GM23248 (cell line): Measurements from ENCODE around the gene DNAJC1. TPM values are rescaled to one million over a fixed set of nuclear protein-coding genes. Genes with fewer than 3 reads are reported as not detected.
A peak's percentile ranks its signal among the peaks of the same experiment; 100 is the strongest.
"Not testable (repeated sequence)": the region's sequence is repeated elsewhere in the genome, so short reads cannot be mapped to it uniquely, and the experiment has no call there.

ENCODE experiments used
- DNase-seq: peaks from one replicate; pipeline ENCODE4 v3.0.0-alpha.2; 2015
- H2AFZ ChIP-seq: fragments of 200-600 bp; sonication (generic); 2 replicates; pipeline ENCODE4 v1.6.1; 2016; ENCODE audit warnings: antibody characterized with exemption
- H3F3A ChIP-seq: fragments of 200-600 bp; sonication (generic); 2 replicates; pipeline ENCODE4 v1.6.1; 2016; ENCODE audit warnings: mild to moderate bottlenecking, antibody characterized with exemption, mixed run types; ENCODE audit not compliant: insufficient read depth
- H3K27ac ChIP-seq: fragments of 200-600 bp; sonication (generic); 2 replicates; pipeline ENCODE4 v1.5.1; 2016; ENCODE audit warnings: mild to moderate bottlenecking
- H3K27me3 ChIP-seq: fragments of 200-600 bp; sonication (generic); replicated peaks from 2 replicates; pipeline ENCODE4 v1.6.1; 2016; ENCODE audit warnings: mild to moderate bottlenecking; ENCODE audit not compliant: insufficient read depth
- H3K36me3 ChIP-seq: fragments of 200-600 bp; sonication (generic); 2 replicates; pipeline ENCODE4 v1.6.1; 2016; ENCODE audit warnings: low read depth, mild to moderate bottlenecking
- H3K4me1 ChIP-seq: fragments of 200-600 bp; sonication (generic); 2 replicates; pipeline ENCODE4 v1.6.1; 2016; ENCODE audit warnings: mild to moderate bottlenecking; ENCODE audit not compliant: insufficient read depth
- H3K4me2 ChIP-seq: fragments of 200-600 bp; sonication (generic); one replicate; pipeline ENCODE4 v1.6.1; 2016; ENCODE audit warnings: mild to moderate bottlenecking; ENCODE audit not compliant: unreplicated experiment
- H3K4me3 ChIP-seq: fragments of 200-600 bp; sonication (generic); 2 replicates; pipeline ENCODE4 v1.5.1; 2016; ENCODE audit warnings: mild to moderate bottlenecking
- H3K79me2 ChIP-seq: fragments of 200-600 bp; sonication (generic); 2 replicates; pipeline ENCODE4 v1.6.1; 2016; ENCODE audit warnings: mild to moderate bottlenecking; ENCODE audit not compliant: insufficient read depth
- H3K9ac ChIP-seq: fragments of 200-600 bp; sonication (generic); 2 replicates; pipeline ENCODE4 v1.6.1; 2016; ENCODE audit warnings: mild to moderate bottlenecking
- H3K9me2 ChIP-seq: fragments of 200-600 bp; sonication (generic); 2 replicates; pipeline ENCODE4 v1.6.1; 2016; ENCODE audit warnings: mixed run types, mild to moderate bottlenecking, moderate library complexity; ENCODE audit not compliant: insufficient read depth
- H3K9me3 ChIP-seq: fragments of 200-600 bp; sonication (generic); one replicate; pipeline ENCODE4 v1.6.1; 2017; ENCODE audit warnings: low read depth
- H4K20me1 ChIP-seq: fragments of 200-600 bp; sonication (generic); 2 replicates; pipeline ENCODE4 v1.6.0; 2016; ENCODE audit not compliant: insufficient read depth
- EZH2 ChIP-seq: fragments of 200-600 bp; sonication (generic); IDR thresholded peaks from 2 replicates; pipeline ENCODE4 v1.6.1; 2018; ENCODE audit warnings: antibody characterized with exemption, mild to moderate bottlenecking; ENCODE audit not compliant: insufficient read depth, poor library complexity, severe bottlenecking
- EZH2phosphoT487 ChIP-seq: fragments of 200-600 bp; sonication (generic); IDR thresholded peaks from 2 replicates; pipeline ENCODE4 v1.6.1; 2018; ENCODE audit warnings: antibody characterized with exemption, moderate library complexity, mild to moderate bottlenecking, low read depth; ENCODE audit not compliant: insufficient read depth
- WGBS, 2 experiments: methylation state at CpG; one replicate each; pipeline ENCODE4 v1.1.6; 2015 to 2017; ENCODE audit warnings: low lambda C conversion rate in 2 of 2, low coverage in 1 of 2; ENCODE audit errors: missing lambda C conversion rate in 2 of 2; 5-methylcytosine and 5-hydroxymethylcytosine counted together
- in situ Hi-C: fragments of 300-500 bp; cut with MboI; formaldehyde crosslinking; loops from 2 replicates; pipeline ENCODE4 v1.15.0; 2020
- polyA plus RNA-seq: library from polyadenylated mRNA; unstranded; fragments of >200 nt; fragmentation: Nextera tagmentation; extraction: Ambion mirVana; gene quantifications from 2 replicates; pipeline ENCODE4 v1.2.1, GENCODE V29; 2016
- total RNA-seq: library from RNA; depleted of rRNA; stranded (reverse); fragments of >200 nt; shearing (Covaris generic); gene quantifications from 2 replicates; pipeline ENCODE4 v1.2.3, GENCODE V29; 2014

The DNAJC1 gene
- total and polyA plus RNA-seq, 2 experiments from 2014 or later: 50.9 to 63.9 TPM

GRCh38 chr10:21722209-21722608 lies 281.3 kb downstream of the DNAJC1 start:
- WGBS, 2 experiments: 95 to 100% methylated on average over 2 of the region's 2 CpGs
- in situ Hi-C loops: no loop called here

GRCh38 chr10:21721000-21721665 lies 282.4 kb downstream of the DNAJC1 start:
- peak; percentile 43 for DNase-seq
- Histone ChIP-seq H3K9me2 (no peaks in the 10 kb centered on the region), H3K4me1 (peaks cover 29% of the 10 kb centered on the region), H3K27me3 (no peaks in the 10 kb centered on the region), H3K4me2 (no peak overlapping the region), H3F3A (peaks cover 16% of the 10 kb centered on the region), H3K4me3 (no peak overlapping the region), H3K9ac (no peak overlapping the region), H3K36me3 (peaks cover 10% of the 10 kb centered on the region; the same call in 1 of the 2 replicates), H3K27ac (no peak overlapping the region), H3K79me2 (peaks cover 14% of the 10 kb centered on the region; the same call in 1 of the 2 replicates), H4K20me1 (peaks cover 6% of the 10 kb centered on the region; the same call in 1 of the 2 replicates), H2AFZ (no peak overlapping the region), H3K9me3 (no peaks in the 10 kb centered on the region)
- in situ Hi-C loops: no loop called here
- TF ChIP-seq EZH2phosphoT487 (no peak), EZH2 (no peak)
- 67 to 69% methylated on average over 6 of the region's 6 CpGs for WGBS, 2 experiments

More at GRCh38 chr10:21722209-21722608, 281.3 kb downstream of the DNAJC1 start:
- no peak for DNase-seq
- TF ChIP-seq EZH2phosphoT487 (no peak), EZH2 (no peak)
- H3K9me3 ChIP-seq: no peaks in the 10 kb centered on the region
- no peaks in the 10 kb centered on the region for H3K27me3 ChIP-seq
- peaks cover 6% of the 10 kb centered on the region; the same call in 1 of the 2 replicates for H4K20me1 ChIP-seq
- no peak overlapping the region for H3K27ac ChIP-seq
- no peak overlapping the region for H3K4me2 ChIP-seq
- H3F3A ChIP-seq: peaks cover 18% of the 10 kb centered on the region
- peaks cover 37% of the 10 kb centered on the region for H3K4me1 ChIP-seq
- no peaks in the 10 kb centered on the region for H3K9me2 ChIP-seq
- no peak overlapping the region for H3K9ac ChIP-seq
- H3K4me3 ChIP-seq: no peak overlapping the region
- 0 out of 2 replicates have a peak, but pooled peaks cover 11% of the 10 kb centered on the region for H3K36me3 ChIP-seq
- no peak overlapping the region for H2AFZ ChIP-seq
- peaks cover 21% of the 10 kb centered on the region for H3K79me2 ChIP-seq

- no peaks in the 10 kb centered on the region for H3K27me3 ChIP-seq
- H3K4me1 ChIP-seq: peaks cover 36% of the 10 kb centered on the region
- no peak for DNase-seq
- H3K9me3 ChIP-seq: no peaks in the 10 kb centered on the region
- peaks cover 14% of the 10 kb centered on the region; the same call in 1 of the 2 replicates for H3K79me2 ChIP-seq
- H3F3A ChIP-seq: peaks cover 23% of the 10 kb centered on the region
- H3K4me2 ChIP-seq: no peak overlapping the region
- peaks cover 6% of the 10 kb centered on the region; the same call in 1 of the 2 replicates for H4K20me1 ChIP-seq
- H3K9ac ChIP-seq: no peak overlapping the region
- in situ Hi-C loops: no loop called here
- H3K27ac ChIP-seq: no peak overlapping the region
- TF ChIP-seq EZH2phosphoT487 (no peak), EZH2 (no peak)
- no peaks in the 10 kb centered on the region for H3K9me2 ChIP-seq
- no peak overlapping the region for H3K4me3 ChIP-seq
- peaks cover 10% of the 10 kb centered on the region; the same call in 1 of the 2 replicates for H3K36me3 ChIP-seq
- H2AFZ ChIP-seq: no peak overlapping the region
- WGBS, 2 experiments: 74 to 75% methylated on average over 3 of the region's 3 CpGs
These were observed 283.4 kb downstream of the DNAJC1 start for GRCh38 chr10:21720090-21720489.

- TF ChIP-seq EZH2: no peak
- no peak for TF ChIP-seq EZH2phosphoT487
- in situ Hi-C loops: no loop called here
- Histone ChIP-seq H3K27ac (no peak overlapping the region), H2AFZ (no peak overlapping the region), H4K20me1 (peaks cover 6% of the 10 kb centered on the region; the same call in 1 of the 2 replicates), H3K9me3 (no peaks in the 10 kb centered on the region), H3K4me2 (no peak overlapping the region), H3K27me3 (no peaks in the 10 kb centered on the region), H3K4me1 (peaks cover 33% of the 10 kb centered on the region), H3K9ac (no peak overlapping the region), H3K9me2 (no peaks in the 10 kb centered on the region), H3F3A (peaks cover 19% of the 10 kb centered on the region), H3K79me2 (peaks cover 14% of the 10 kb centered on the region; the same call in 1 of the 2 replicates), H3K36me3 (peaks cover 12% of the 10 kb centered on the region; the same call in 1 of the 2 replicates), H3K4me3 (no peak overlapping the region)
- 40 to 51% methylated on average over 1 of the region's 1 CpG for WGBS, 2 experiments
- DNase-seq: no peak
These were observed 284.0 kb downstream of the DNAJC1 start for GRCh38 chr10:21719502-21719901.

- H3K9me2 ChIP-seq, H4K20me1 ChIP-seq, H3K9ac ChIP-seq, H3K9me3 ChIP-seq, DNase-seq, H3K4me3 ChIP-seq, H3K27me3 ChIP-seq, H3K27ac ChIP-seq, H2AFZ ChIP-seq, H3K4me2 ChIP-seq, in situ Hi-C loops: not testable (repeated sequence)
- peaks cover 18% of the 10 kb centered on the region; the same call in 1 of the 2 replicates for H3K36me3 ChIP-seq
- peaks cover 25% of the 10 kb centered on the region for H3K4me1 ChIP-seq
- 95 to 97% methylated on average over 2 to 3 of the region's 3 CpGs for WGBS, 2 experiments
- peaks cover 27% of the 10 kb centered on the region for H3K79me2 ChIP-seq
- H3F3A ChIP-seq: peaks cover 12% of the 10 kb centered on the region; the same call in 1 of the 2 replicates
These were observed 286.0 kb downstream of the DNAJC1 start for GRCh38 chr10:21717437-21718054.
